ENCODE measurements around the gene KLF1.
"Not testable (repeated sequence)": the region's sequence is repeated elsewhere in the genome, so short reads cannot be mapped to it uniquely, and the experiment has no call there.

KLF1 gene

DNA sequence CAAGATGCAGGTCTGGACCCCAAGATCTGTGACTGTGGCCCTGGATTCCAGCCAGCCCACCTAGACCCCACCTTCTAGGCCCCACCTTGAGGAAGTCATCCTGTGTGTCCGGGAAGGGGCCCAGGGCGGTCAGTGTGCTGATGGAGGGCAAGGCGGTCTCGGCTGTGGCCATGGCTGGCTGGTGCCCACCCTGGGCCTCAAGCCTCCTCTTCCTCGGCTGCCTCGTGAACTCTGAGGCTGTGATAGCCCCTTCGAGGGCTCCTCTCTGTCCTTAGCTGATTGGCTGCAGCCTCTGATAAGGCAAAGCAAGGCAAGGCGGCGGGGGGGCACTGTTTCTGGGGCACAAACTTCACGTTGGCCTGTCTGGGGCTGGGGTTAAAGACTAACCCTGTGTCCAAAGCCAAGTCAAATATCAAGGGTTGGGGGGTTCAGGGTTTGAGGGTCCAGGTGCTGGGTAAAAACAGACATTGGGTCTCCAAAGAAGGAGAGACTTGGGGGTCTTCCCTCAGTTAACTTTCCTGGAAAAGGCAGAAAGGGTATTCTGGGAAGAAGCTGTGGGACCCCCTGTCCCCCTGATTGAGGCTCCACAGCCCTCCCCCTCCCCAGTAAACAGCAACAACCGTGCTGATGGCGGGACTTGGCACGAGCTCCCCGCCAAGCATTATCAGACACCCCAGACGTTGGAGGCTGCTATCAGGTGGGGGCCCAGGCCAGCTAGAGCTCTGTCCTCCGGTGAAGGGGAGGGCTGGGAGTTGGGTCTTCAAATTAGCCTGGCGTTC lies at the start of gene KLF1:
Gene KLF1 (minus strand): TSS at position 233 of the 779 bp plus-strand sequence. CDS start 61 bp downstream, at position 172.
- no peak for DNase-seq (ENCODE audit: low read depth in 3 of 3, low spot score in 1 of 3)

DNA sequence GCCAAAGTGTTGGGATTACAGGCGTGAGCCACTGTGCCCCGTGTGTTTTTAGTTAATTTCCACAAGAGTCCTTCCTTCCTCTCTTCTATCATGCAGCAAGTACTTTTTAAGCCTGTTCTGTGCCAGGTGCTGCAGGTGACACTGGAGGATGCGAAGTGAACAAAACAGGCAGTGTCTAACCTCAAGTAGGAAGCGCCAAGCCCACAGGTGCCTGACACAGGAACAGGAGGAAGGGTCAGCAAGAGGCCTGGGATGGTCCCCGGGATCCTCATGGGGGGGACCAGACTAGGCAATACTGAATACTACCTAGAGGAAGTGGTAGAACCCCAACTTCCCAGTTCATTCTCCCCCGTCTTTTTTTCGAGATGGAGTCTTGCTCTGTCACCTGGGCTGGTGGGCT lies 49.6 kb upstream of the KLF1 start:
- no peak for DNase-seq (ENCODE audit: low read depth in 3 of 3, low spot score in 1 of 3)

- DNase-seq (ENCODE audit: low read depth in 3 of 3, low spot score in 1 of 3): no peak
These were observed 48.1 kb upstream of the KLF1 start for GRCh38 chr19:12935071-12935470.

- DNase-seq (ENCODE audit: low read depth in 3 of 3, low spot score in 1 of 3): peak; percentile 66 to 79 (median 74)
These were observed 46.5 kb upstream of the KLF1 start, which contains the start of gene FARSA for GRCh38 chr19:12933287-12934072. TSS of gene FARSA (minus strand) at chr19:12933711. CDS start at chr19:12933696, 15 bp downstream.

DNA sequence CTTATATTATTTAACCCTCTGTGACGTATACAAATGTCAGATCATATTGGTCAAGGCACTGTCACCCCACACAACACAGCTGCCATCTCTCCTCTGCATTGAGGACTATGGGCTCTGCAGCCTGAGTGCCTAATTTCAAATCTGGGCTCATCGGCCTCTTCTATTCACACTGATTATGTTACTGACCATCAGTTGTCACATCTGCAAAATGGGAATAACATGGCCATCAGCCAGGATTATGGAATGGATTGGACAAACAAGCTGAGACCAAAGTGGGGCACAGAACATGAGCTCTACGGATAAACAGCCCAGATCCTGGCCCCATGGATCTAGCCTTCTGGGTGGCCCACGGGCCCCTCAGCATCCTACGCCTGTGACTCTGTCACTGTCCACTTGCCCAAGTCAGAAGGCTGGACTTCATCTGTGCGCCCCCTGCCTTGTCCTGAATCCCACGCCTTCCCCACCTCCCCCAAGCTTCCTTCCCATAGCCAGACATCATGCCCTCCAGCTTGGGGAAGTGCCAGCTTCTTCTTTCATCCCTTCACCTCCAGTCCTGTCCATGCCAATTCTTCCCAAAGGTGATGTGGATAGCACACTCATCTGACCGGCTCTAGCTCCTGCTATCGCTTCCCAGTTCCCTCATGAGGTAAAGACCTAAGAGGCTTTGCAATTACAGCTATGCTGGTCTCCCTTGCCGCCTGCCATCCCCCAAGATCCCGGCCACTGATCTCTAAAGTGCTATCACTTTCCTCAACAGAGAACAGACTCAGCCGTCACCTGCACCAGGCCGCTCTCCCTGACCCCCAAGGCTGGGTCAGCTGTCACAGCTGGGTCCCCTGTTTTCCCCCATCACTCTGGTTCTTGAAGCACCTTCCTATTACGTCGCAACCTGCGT lies 45.6 kb upstream of the KLF1 start:
- no peak for DNase-seq (ENCODE audit: low read depth in 3 of 3, low spot score in 1 of 3)

- DNase-seq (ENCODE audit: low read depth in 3 of 3, low spot score in 1 of 3): no peak
These were observed 43.1 kb upstream of the KLF1 start for GRCh38 chr19:12930002-12930645.

DNA sequence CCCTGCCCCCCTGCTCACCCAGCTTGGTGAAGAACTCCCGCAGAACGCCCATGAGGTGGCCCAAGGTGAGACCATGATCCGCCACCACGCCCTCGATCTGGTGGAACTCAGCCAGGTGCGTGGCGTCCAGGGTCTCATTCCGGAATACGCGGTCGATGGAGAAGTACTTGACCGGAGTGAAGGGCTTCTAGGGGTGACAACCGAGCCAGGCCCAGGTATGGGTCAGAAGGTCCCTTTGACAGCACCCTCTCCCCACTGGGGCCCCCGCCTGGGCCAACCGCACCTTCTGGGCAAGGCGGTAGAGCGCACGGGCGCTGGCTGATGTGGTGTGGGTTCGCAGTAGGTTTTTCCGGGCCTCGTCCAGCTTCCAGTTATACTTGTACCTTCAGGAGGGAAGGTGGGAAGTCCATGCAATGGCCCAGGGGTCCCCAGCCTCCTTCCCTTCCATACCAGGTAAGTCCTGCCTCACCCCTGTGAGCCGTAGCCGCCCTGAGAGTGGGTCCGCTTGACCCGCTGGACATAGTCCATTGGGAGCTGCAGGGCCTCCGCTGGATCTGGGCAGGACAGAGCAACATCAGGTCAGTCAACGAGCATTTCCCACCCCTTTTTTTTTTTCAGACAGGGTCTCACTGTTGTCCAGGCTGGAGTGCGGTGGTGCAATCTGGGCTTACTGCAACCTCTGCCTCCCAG lies 37.8 kb upstream of the KLF1 start:
- no peak for DNase-seq (ENCODE audit: low read depth in 3 of 3, low spot score in 1 of 3)

GRCh38 chr19:12922959-12923358 lies 36.0 kb upstream of the KLF1 start:
- DNase-seq (ENCODE audit: low read depth in 3 of 3, low spot score in 1 of 3): no peak

DNA sequence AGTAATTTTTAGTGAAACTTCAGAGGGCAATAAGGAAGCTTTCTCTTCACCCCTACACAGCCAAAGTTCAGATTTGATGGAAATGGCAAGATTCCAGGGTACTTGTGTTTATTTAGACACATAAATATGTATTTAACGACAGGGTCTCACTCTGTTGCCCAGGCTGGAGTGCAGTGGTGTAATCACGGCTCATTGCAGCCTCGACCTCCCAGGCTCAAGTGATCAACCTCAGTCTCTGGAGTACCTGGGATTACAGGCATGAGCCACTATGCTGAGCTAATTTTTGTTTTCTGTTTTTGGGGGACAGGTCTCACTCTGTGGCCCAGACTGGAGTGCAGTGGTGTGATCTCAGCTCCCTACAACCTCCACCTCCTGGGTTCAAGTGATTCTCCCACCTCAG lies 34.0 kb upstream of the KLF1 start:
- no peak for DNase-seq (ENCODE audit: low read depth in 3 of 3, low spot score in 1 of 3)

- DNase-seq (ENCODE audit: low read depth in 3 of 3, low spot score in 1 of 3): no peak
These were observed 31.3 kb upstream of the KLF1 start for GRCh38 chr19:12918253-12918652.

- DNase-seq (ENCODE audit: low read depth in 3 of 3, low spot score in 1 of 3): not testable (repeated sequence)
These were observed 28.9 kb upstream of the KLF1 start for GRCh38 chr19:12915860-12916259.

GRCh38 chr19:12913851-12914690 lies 27.1 kb upstream of the KLF1 start:
- DNase-seq (ENCODE audit: low read depth in 3 of 3, low spot score in 1 of 3): peak in 1 of 3 donors; percentile 35

DNA sequence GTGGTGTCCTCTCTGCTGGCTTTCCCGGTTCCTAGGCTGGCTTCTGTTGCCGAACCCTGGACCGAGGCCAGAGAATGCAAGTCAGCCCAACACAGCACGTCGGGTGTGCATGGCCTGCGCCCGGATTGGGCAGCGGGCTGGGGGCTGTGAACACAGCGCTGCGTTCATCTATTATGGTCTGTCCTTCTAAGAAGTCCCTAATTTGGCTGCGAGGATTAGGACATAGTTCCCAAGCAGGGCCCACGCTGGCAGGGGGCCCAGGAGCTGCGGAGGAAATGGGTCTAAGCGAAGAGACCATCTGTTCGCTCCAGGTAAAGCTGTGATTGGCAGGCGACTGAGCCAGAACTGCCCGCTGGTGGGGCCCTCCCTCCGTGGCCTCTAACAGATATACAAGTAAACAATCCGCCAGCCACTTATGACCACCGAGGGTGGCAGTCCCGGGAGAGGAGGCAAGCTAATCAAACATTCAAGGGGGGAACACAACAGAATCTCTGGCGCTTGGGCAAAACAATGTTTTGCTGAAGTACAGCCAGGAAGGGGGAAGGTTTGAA lies 26.1 kb upstream of the KLF1 start:
- DNase-seq (ENCODE audit: low read depth in 3 of 3, low spot score in 1 of 3): no peak

GRCh38 chr19:12912571-12912970 lies 25.6 kb upstream of the KLF1 start:
- DNase-seq (ENCODE audit: low read depth in 3 of 3, low spot score in 1 of 3): no peak

DNA sequence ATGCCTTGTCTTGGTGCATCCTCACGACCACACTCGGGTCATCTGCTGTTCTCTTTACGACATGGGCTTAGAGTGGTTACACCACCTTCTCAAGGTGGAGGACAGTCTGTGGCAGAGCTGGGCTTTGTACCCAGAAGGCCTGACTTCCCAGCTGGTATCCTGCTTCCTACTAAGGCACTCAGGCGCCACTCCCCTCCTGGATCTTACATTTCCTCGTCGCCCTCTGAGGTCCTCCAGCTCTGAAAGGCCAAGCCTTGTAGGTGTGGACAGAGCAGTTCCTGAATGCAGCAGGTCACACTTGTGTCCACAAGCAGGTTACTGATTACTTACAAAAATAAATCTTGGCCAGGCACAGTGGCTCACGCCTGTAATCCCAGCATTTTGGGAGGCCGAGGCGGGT lies 20.2 kb upstream of the KLF1 start:
- DNase-seq (ENCODE audit: low read depth in 3 of 3, low spot score in 1 of 3): no peak

DNA sequence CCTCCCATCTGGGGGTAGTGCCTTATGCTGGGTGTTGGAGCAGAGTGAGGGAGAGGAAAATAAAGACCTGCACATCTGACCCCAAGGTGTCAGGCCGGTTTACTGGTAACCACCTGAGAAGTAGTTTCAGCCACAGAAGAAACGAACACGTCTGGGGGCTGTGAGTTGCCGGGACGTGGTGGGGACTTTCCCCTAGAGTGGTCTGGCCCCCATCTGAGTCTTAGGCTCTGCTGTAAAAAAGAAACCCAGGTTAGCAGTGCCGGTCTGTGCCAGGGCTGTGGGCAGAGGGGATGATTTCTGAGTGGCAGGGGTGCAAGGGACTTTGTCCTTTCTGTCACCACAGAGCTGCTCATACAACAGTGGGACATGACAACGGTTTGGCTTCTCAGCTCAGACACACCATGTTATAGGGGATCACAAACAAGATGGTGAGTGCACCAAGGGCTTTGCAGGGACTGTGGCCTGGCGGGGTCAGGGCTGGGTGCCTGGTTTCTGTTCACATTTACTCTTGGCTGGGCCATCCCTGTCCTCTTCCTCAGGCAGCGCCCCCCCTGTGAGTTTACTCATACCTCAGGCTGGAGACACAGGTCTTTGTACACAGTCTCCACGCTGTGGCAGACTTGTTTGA lies 13.0 kb upstream of the KLF1 start:
- no peak for DNase-seq (ENCODE audit: low read depth in 3 of 3, low spot score in 1 of 3)

GRCh38 chr19:12896460-12896859 lies 9.5 kb upstream of the KLF1 start:
- DNase-seq (ENCODE audit: low read depth in 3 of 3, low spot score in 1 of 3): no peak

DNA sequence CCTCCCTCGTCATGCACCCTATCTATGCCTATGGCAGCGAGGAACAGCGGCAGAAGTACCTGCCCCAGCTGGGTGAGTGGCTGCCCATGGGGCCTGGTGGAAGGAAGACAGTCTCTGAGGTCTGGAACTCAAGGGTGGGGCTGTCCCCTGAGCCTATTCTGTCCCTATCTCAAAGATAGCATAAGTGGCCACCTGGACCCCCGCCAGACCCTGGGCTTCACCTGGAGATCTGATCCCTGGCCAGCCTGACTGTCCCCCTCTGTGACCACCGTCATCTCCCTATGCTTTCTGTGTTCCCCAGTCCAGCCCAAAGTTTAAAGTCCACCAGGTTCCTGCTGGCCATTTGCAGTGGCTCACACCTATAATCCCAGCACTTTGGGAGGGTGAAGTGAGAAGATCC lies 6.6 kb upstream of the KLF1 start:
- no peak for DNase-seq (ENCODE audit: low read depth in 3 of 3, low spot score in 1 of 3)
